ENCODE results near the gene TLE1. TPM values are rescaled to one million over a fixed set of nuclear protein-coding genes. Genes with fewer than 3 reads are reported as not detected.

The TLE1 gene
- total RNA-seq, 1 experiment from 2014 or later: 79.3 TPM

DNA sequence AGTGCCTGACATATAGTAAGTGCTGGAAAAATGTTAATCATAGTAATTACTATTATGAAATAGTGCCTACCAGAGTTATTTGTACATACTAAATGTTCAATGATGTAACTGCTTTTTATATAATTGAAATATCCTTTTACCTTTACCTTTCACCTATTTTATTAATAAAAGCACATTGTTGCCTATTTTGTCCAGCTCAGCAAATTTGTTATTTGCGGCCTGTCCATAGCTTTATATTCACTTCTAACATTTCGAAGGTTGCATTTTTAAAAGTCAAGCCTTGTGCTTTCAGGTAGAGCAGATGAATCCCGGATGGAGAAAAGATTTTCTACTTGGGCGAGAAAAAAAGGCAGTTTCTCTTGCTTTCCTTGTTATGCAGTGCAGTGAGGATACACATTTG, 119.3 kb downstream of the TLE1 start:
- peaks cover 3% of the 10 kb centered on the region; the same call in 1 of the 2 replicates for H3K4me1 ChIP-seq (ENCODE audit: insufficient read depth, low read length)
- H3K4ac ChIP-seq (ENCODE audit: low read depth, low read length): no peak overlapping the region
- H3K4me3 Mint-ChIP-seq: no peak overlapping the region
- no peak overlapping the region for H3T11ph ChIP-seq (ENCODE audit: low read length)
- no peak overlapping the region for H3K4me2 ChIP-seq (ENCODE audit: insufficient read depth, insufficient read length, low read length)
- no peak overlapping the region for H2BK5ac ChIP-seq (ENCODE audit: insufficient read length, low read length)
- H3K23ac ChIP-seq (ENCODE audit: insufficient read length, low read depth, low read length): no peak overlapping the region
- H4K91ac ChIP-seq (ENCODE audit: insufficient read length, low read depth, low read length): no peak overlapping the region
- H2BK120ac ChIP-seq (ENCODE audit: low read depth, low read length, poor library complexity, severe bottlenecking): no peak overlapping the region
- H3K27ac Mint-ChIP-seq: no peak overlapping the region
- H3K27ac ChIP-seq (ENCODE audit: insufficient read length, low read depth, low read length): no peak overlapping the region
- H2AK5ac ChIP-seq (ENCODE audit: insufficient read length, low read length): no peak overlapping the region
- H3K56ac ChIP-seq (ENCODE audit: insufficient read length, low read depth, low read length): no peak overlapping the region
- H3K79me1 ChIP-seq (ENCODE audit: insufficient read depth, low read depth, low read length, poor library complexity, severe bottlenecking): no peaks in the 10 kb centered on the region
- H3K36me3 Mint-ChIP-seq (ENCODE audit: insufficient read depth in 1 of 3, low read depth in 3 of 3): no peaks in the 10 kb centered on the region
- no peaks in the 10 kb centered on the region for H3K79me2 ChIP-seq (ENCODE audit: insufficient read depth, low read length)
- peaks cover 21 to 26% of the 10 kb centered on the region in 2 experiments for H3K4me1 Mint-ChIP-seq
- H2BK15ac ChIP-seq (ENCODE audit: low read depth, low read length): no peak overlapping the region
- DNase-seq: no peak
- no peak overlapping the region for H3K14ac ChIP-seq (ENCODE audit: insufficient read depth, low read length)
- H2BK20ac ChIP-seq (ENCODE audit: low read depth, low read length, poor library complexity, severe bottlenecking): no peak overlapping the region
- no peaks in the 10 kb centered on the region for H3K27me3 Mint-ChIP-seq (ENCODE audit: low read depth)
- no peak overlapping the region for H2AFZ ChIP-seq (ENCODE audit: low read length)
- H4K5ac ChIP-seq (ENCODE audit: insufficient read length, low read depth, low read length): no peak overlapping the region
- no peak overlapping the region for H4K8ac ChIP-seq (replicated peaks; ENCODE audit: insufficient read length, low read depth, low read length)
- no peak overlapping the region for H3K18ac ChIP-seq (ENCODE audit: insufficient read length, low read depth, low read length)
- H3K9me3 ChIP-seq (ENCODE audit: control insufficient read depth, low read depth, low read length): no peaks in the 10 kb centered on the region
- WGBS (ENCODE audit: extremely low coverage, insufficient read length, low lambda C conversion rate): no CpG with 5 or more reads among the region's 4 CpGs
- H4K20me1 ChIP-seq (ENCODE audit: control insufficient read depth, insufficient read depth, insufficient read length): no peaks in the 10 kb centered on the region
- H3K23me2 ChIP-seq (ENCODE audit: insufficient read length, low read depth, low read length, poor library complexity, severe bottlenecking): no peaks in the 10 kb centered on the region
- no peaks in the 10 kb centered on the region for H3K9me3 Mint-ChIP-seq
- H3K27me3 ChIP-seq (ENCODE audit: insufficient read depth, low read length): no peaks in the 10 kb centered on the region
- H2BK12ac ChIP-seq (ENCODE audit: insufficient read length, low read depth, low read length): no peak overlapping the region
- no peak overlapping the region for H3K9ac ChIP-seq (ENCODE audit: extremely low read depth, insufficient read length, low read length)
- TF ChIP-seq, protein P1, sequence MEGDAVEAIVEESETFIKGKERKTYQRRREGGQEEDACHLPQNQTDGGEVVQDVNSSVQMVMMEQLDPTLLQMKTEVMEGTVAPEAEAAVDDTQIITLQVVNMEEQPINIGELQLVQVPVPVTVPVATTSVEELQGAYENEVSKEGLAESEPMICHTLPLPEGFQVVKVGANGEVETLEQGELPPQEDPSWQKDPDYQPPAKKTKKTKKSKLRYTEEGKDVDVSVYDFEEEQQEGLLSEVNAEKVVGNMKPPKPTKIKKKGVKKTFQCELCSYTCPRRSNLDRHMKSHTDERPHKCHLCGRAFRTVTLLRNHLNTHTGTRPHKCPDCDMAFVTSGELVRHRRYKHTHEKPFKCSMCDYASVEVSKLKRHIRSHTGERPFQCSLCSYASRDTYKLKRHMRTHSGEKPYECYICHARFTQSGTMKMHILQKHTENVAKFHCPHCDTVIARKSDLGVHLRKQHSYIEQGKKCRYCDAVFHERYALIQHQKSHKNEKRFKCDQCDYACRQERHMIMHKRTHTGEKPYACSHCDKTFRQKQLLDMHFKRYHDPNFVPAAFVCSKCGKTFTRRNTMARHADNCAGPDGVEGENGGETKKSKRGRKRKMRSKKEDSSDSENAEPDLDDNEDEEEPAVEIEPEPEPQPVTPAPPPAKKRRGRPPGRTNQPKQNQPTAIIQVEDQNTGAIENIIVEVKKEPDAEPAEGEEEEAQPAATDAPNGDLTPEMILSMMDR (conservative IDR thresholded peaks at IDR 0.05): no peak
